ENCODE measurements around the gene STAC2. TPM values are rescaled to one million over a fixed set of nuclear protein-coding genes. Genes with fewer than 3 reads are reported as not detected.

The STAC2 gene
- total and polyA plus RNA-seq, 12 donors = 0.22 to 1.1 (median 0.48) TPM; not detected in 5

- H3K9me3 ChIP-seq (replicated peaks in 1 of 3) = no peaks in the 10 kb centered on the region
- peak in 6 of 7 donors; percentile 38 to 75 (median 54) for DNase-seq
- intact Hi-C loops (cut with DNase I) = no loop called here
- peak overlapping the region in 2 of 4 donors; percentile 11 to 52 for H3K4me3 ChIP-seq
- peaks cover 20% of the 10 kb centered on the region for H3K27me3 ChIP-seq
- no peak for TF ChIP-seq POLR2A (IDR thresholded peaks at IDR 0.05)
- TF ChIP-seq CTCF (IDR thresholded peaks at IDR 0.05) = no peak
- 17 to 25% (median 20%) methylated on average over 14 to 24 of the region's 24 CpGs for WGBS, 4 donors
- no peak overlapping the region for H3K27ac ChIP-seq
- H3K36me3 ChIP-seq (replicated peaks in 1 of 2) = no peaks in the 10 kb centered on the region
- peaks cover 8 to 20% of the 10 kb centered on the region in 2 donors for H3K4me1 ChIP-seq (replicated peaks in 1 of 2)
Measured at GRCh38 chr17:39225959-39226683, 376 bp upstream of the STAC2 start.

- H3K4me3 ChIP-seq = peak overlapping the region in 1 of 4 donors; percentile 52
- DNase-seq = no peak
- no peaks in the 10 kb centered on the region for H3K36me3 ChIP-seq (replicated peaks in 1 of 2)
- intact Hi-C loops (cut with DNase I) = no loop called here
- H3K9me3 ChIP-seq (replicated peaks in 1 of 3) = no peaks in the 10 kb centered on the region
- no peak for TF ChIP-seq POLR2A (IDR thresholded peaks at IDR 0.05)
- TF ChIP-seq CTCF (IDR thresholded peaks at IDR 0.05) = no peak
- no peak overlapping the region for H3K27ac ChIP-seq
- WGBS, 4 donors = 2 to 12% (median 4%) methylated on average over 9 to 68 of the region's 68 CpGs
- H3K27me3 ChIP-seq = peaks cover 16% of the 10 kb centered on the region
- H3K4me1 ChIP-seq (replicated peaks in 1 of 2) = peaks cover 8 to 20% of the 10 kb centered on the region in 2 donors
Measured at GRCh38 chr17:39224778-39225307, 902 bp downstream of the STAC2 start.

- no peak for DNase-seq
- H3K27ac ChIP-seq = no peak overlapping the region
- intact Hi-C loops (cut with DNase I) = no loop called here
- 48 to 65% (median 51%) methylated on average over 27 to 33 of the region's 33 CpGs for WGBS, 4 donors
- TF ChIP-seq CTCF (IDR thresholded peaks at IDR 0.05) (no peak), POLR2A (IDR thresholded peaks at IDR 0.05) (no peak)
- H3K27me3 ChIP-seq = peaks cover 16% of the 10 kb centered on the region
- H3K4me1 ChIP-seq (replicated peaks in 1 of 2) = peaks cover 8 to 20% of the 10 kb centered on the region in 2 donors
- H3K4me3 ChIP-seq = peak overlapping the region in 1 of 4 donors; percentile 52
- no peaks in the 10 kb centered on the region for H3K9me3 ChIP-seq (replicated peaks in 1 of 3)
- H3K36me3 ChIP-seq (replicated peaks in 1 of 2) = no peaks in the 10 kb centered on the region
Measured at GRCh38 chr17:39223907-39224777, 1.6 kb downstream of the STAC2 start.

Data from adrenal gland (tissue), 12 donors.